ENCODE measurements around the gene PHYH.
"Not testable (repeated sequence)": the region's sequence is repeated elsewhere in the genome, so short reads cannot be mapped to it uniquely, and the experiment has no call there.

Gene PHYH

GRCh38 chr10:13291061-13291460 lies 8.8 kb downstream of the PHYH start:
- H3K9me2 ChIP-seq (ENCODE audit: low read depth, low read length), result no peaks in the 10 kb centered on the region
- no peaks in the 10 kb centered on the region for H3K36me3 ChIP-seq (ENCODE audit: insufficient read depth, low read length)
- no peak overlapping the region for H3K27ac ChIP-seq (ENCODE audit: low read depth, low read length, poor library complexity, severe bottlenecking)
- no peak overlapping the region for H2AFZ ChIP-seq (ENCODE audit: low read length)
- no peak overlapping the region for H3K9ac ChIP-seq (ENCODE audit: low read length)
- H3K4me2 ChIP-seq (ENCODE audit: low read length), result no peak overlapping the region
- no peaks in the 10 kb centered on the region for H3K9me3 ChIP-seq (ENCODE audit: low read length)
- TF ChIP-seq EZH2 (IDR thresholded peaks at IDR 0.05; ENCODE audit: borderline replicate concordance, low read length), result no peak
- TF ChIP-seq, protein P1, sequence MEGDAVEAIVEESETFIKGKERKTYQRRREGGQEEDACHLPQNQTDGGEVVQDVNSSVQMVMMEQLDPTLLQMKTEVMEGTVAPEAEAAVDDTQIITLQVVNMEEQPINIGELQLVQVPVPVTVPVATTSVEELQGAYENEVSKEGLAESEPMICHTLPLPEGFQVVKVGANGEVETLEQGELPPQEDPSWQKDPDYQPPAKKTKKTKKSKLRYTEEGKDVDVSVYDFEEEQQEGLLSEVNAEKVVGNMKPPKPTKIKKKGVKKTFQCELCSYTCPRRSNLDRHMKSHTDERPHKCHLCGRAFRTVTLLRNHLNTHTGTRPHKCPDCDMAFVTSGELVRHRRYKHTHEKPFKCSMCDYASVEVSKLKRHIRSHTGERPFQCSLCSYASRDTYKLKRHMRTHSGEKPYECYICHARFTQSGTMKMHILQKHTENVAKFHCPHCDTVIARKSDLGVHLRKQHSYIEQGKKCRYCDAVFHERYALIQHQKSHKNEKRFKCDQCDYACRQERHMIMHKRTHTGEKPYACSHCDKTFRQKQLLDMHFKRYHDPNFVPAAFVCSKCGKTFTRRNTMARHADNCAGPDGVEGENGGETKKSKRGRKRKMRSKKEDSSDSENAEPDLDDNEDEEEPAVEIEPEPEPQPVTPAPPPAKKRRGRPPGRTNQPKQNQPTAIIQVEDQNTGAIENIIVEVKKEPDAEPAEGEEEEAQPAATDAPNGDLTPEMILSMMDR (IDR thresholded peaks at IDR 0.05; ENCODE audit: low read length), result no peak
- H3F3A ChIP-seq (ENCODE audit: insufficient read depth, low read length), result no peaks in the 10 kb centered on the region
- H3K4me1 ChIP-seq (ENCODE audit: insufficient read depth, low read length, severe bottlenecking), result no peaks in the 10 kb centered on the region
- no peaks in the 10 kb centered on the region for H3K27me3 ChIP-seq (ENCODE audit: insufficient read depth, low read length)
- H4K20me1 ChIP-seq (ENCODE audit: insufficient read depth, low read length), result no peaks in the 10 kb centered on the region
- H3K4me3 ChIP-seq (ENCODE audit: low read depth, low read length, poor library complexity, severe bottlenecking), result no peak overlapping the region
- no peaks in the 10 kb centered on the region for H3K79me2 ChIP-seq (ENCODE audit: insufficient read depth, low read length)

DNA sequence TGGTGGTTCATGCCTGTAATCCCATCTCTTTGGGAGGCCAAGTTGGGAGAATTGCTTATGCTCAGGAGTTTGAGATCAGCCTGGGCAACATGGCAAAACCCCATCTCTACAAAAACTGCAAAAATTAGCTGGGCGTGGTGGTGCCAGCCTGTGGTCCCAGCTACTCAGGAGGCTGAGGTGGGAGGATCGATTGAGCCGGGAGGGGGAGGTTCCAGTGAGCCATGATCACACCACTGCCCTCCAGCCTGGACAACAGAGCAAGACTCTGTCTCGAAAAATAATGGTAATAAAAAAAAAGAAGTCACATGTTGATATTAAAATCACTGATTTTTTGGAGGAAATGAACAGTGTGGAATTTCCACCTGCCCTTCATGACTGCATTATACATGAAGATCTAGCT lies 15.8 kb downstream of the PHYH start:
- H3K9me3 ChIP-seq (ENCODE audit: low read length), result no peaks in the 10 kb centered on the region
- TF ChIP-seq, protein P1 (IDR thresholded peaks at IDR 0.05; ENCODE audit: low read length), result no peak
- no peak for TF ChIP-seq EZH2 (IDR thresholded peaks at IDR 0.05; ENCODE audit: borderline replicate concordance, low read length)
- H3K4me3 ChIP-seq (ENCODE audit: low read depth, low read length, poor library complexity, severe bottlenecking), result no peak overlapping the region
- no peak overlapping the region for H2AFZ ChIP-seq (ENCODE audit: low read length)
- H3K4me2 ChIP-seq (ENCODE audit: low read length), result no peak overlapping the region
- no peak overlapping the region for H3K27ac ChIP-seq (ENCODE audit: low read depth, low read length, poor library complexity, severe bottlenecking)
- no peaks in the 10 kb centered on the region for H3F3A ChIP-seq (ENCODE audit: insufficient read depth, low read length)
- no peak overlapping the region for H3K9ac ChIP-seq (ENCODE audit: low read length)
- no peaks in the 10 kb centered on the region for H3K79me2 ChIP-seq (ENCODE audit: insufficient read depth, low read length)
- H3K9me2 ChIP-seq (ENCODE audit: low read depth, low read length), result no peaks in the 10 kb centered on the region
- H3K27me3 ChIP-seq (ENCODE audit: insufficient read depth, low read length), result no peaks in the 10 kb centered on the region
- no peaks in the 10 kb centered on the region for H4K20me1 ChIP-seq (ENCODE audit: insufficient read depth, low read length)
- no peaks in the 10 kb centered on the region for H3K4me1 ChIP-seq (ENCODE audit: insufficient read depth, low read length, severe bottlenecking)
- no peaks in the 10 kb centered on the region for H3K36me3 ChIP-seq (ENCODE audit: insufficient read depth, low read length)

DNA sequence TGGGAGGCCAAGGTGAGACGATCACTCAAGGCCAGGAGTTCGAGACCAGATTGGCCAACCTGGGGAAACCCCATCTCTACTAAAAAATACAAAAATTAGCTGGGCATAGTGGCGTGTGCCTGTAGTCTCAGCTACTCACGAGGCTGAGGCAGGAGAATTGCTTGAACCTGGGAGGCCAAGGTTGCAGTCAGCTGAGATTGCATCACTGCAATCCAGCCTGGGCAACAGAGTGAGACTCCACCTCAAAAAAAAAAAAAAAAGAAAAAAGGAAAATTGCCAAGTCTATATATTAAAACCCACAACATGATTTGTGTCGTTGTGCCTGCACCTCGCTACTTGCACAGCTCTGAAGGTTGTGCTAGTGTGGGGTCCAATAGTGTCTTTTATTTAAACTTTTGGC lies 17.5 kb downstream of the PHYH start:
- not testable (repeated sequence) for H3K4me2 ChIP-seq (ENCODE audit: low read length); H3K36me3 ChIP-seq (ENCODE audit: insufficient read depth, low read length); H3K4me3 ChIP-seq (ENCODE audit: low read depth, low read length, poor library complexity, severe bottlenecking); H3K27me3 ChIP-seq (ENCODE audit: insufficient read depth, low read length); H3K9me2 ChIP-seq (ENCODE audit: low read depth, low read length); H3K9ac ChIP-seq (ENCODE audit: low read length); H2AFZ ChIP-seq (ENCODE audit: low read length); H3K79me2 ChIP-seq (ENCODE audit: insufficient read depth, low read length); H3K27ac ChIP-seq (ENCODE audit: low read depth, low read length, poor library complexity, severe bottlenecking); H3F3A ChIP-seq (ENCODE audit: insufficient read depth, low read length); H4K20me1 ChIP-seq (ENCODE audit: insufficient read depth, low read length); H3K4me1 ChIP-seq (ENCODE audit: insufficient read depth, low read length, severe bottlenecking); H3K9me3 ChIP-seq (ENCODE audit: low read length)

DNA sequence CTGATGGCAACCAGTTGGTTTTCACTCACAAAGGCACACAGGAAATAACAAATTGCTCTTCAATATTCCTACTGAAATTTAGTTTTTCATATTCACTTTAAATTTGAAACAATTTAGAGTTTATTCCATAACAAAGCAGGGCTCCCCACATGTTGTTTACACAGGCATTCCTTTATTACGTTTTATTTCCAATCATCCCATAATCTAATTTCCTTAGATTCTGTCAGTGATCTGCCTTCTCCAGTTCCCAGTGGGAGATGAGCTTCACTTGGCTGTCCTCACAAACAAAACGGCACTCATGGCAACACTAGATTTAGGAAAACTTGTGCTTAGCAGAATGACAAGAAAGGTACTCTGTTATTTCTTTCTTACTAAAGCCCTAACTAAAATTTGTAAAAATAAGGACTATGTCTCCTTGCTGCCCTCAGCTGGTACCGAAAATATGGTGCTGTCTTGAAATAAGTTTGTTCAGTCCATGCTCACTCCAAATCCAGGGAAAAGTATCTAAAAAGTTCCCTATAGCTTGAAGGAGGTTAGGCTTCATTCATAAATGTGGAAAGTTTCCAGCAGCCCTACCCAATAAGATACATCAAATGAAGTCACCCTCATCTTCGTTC lies 23.0 kb downstream of the PHYH start:
- Histone ChIP-seq H3K4me1 (ENCODE audit: insufficient read depth, low read length, severe bottlenecking) (peaks cover 11% of the 10 kb centered on the region), H3K4me2 (ENCODE audit: low read length) (no peak overlapping the region), H3K9ac (ENCODE audit: low read length) (no peak overlapping the region), H2AFZ (ENCODE audit: low read length) (no peak overlapping the region), H3K27ac (ENCODE audit: low read depth, low read length, poor library complexity, severe bottlenecking) (no peak overlapping the region), H4K20me1 (ENCODE audit: insufficient read depth, low read length) (no peaks in the 10 kb centered on the region), H3K79me2 (ENCODE audit: insufficient read depth, low read length) (no peaks in the 10 kb centered on the region), H3K4me3 (ENCODE audit: low read depth, low read length, poor library complexity, severe bottlenecking) (no peak overlapping the region), H3K36me3 (ENCODE audit: insufficient read depth, low read length) (no peaks in the 10 kb centered on the region), H3K9me2 (ENCODE audit: low read depth, low read length) (no peaks in the 10 kb centered on the region), H3K27me3 (ENCODE audit: insufficient read depth, low read length) (no peaks in the 10 kb centered on the region), H3F3A (ENCODE audit: insufficient read depth, low read length) (no peaks in the 10 kb centered on the region), H3K9me3 (ENCODE audit: low read length) (no peaks in the 10 kb centered on the region)
- TF ChIP-seq EZH2 (IDR thresholded peaks at IDR 0.05; ENCODE audit: borderline replicate concordance, low read length), result no peak
- TF ChIP-seq, protein P1 (IDR thresholded peaks at IDR 0.05; ENCODE audit: low read length), result no peak

DNA sequence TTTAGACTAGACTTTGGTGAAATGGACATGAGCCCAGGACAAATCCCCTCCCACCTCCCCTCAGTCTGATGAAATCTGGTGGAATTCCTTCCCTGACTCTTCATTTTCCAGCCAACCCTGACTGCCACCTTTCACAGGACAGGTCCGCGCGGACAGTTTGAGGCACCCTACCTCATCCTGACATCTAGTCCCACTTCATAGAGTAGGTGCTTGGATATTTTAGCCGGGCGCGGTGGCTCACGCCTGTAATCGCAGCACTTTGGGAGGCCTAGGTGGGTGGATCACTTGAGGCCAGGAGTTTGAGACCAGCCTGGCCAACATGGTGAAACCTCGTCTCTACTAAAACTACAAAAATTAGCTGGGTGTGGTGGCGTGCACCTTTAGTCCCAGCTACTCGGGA lies 23.7 kb downstream of the PHYH start:
- H3F3A ChIP-seq (ENCODE audit: insufficient read depth, low read length); H3K79me2 ChIP-seq (ENCODE audit: insufficient read depth, low read length); H2AFZ ChIP-seq (ENCODE audit: low read length); H3K27ac ChIP-seq (ENCODE audit: low read depth, low read length, poor library complexity, severe bottlenecking); H3K9ac ChIP-seq (ENCODE audit: low read length); H3K4me2 ChIP-seq (ENCODE audit: low read length); H3K9me3 ChIP-seq (ENCODE audit: low read length); H4K20me1 ChIP-seq (ENCODE audit: insufficient read depth, low read length); H3K36me3 ChIP-seq (ENCODE audit: insufficient read depth, low read length); H3K27me3 ChIP-seq (ENCODE audit: insufficient read depth, low read length); H3K4me3 ChIP-seq (ENCODE audit: low read depth, low read length, poor library complexity, severe bottlenecking); H3K9me2 ChIP-seq (ENCODE audit: low read depth, low read length): not testable (repeated sequence)
- H3K4me1 ChIP-seq (ENCODE audit: insufficient read depth, low read length, severe bottlenecking), result peaks cover 19% of the 10 kb centered on the region
